WTC11 (cell line): Measurements from ENCODE around the gene ACOT9. TPM values are rescaled to one million over a fixed set of nuclear protein-coding genes. Genes with fewer than 3 reads are reported as not detected.

ENCODE experiments used
- ATAC-seq: fragments of 200-7000 bp; cut with Tn5 transposase; 2 replicates; pipeline ENCODE4 v1.10.0; 2021; ENCODE audit warnings: mild to moderate bottlenecking, moderate library complexity
- CTCF ChIA-PET: fragments of 300-600 bp; sonication (Branson Sonifier 250); formaldehyde crosslinking; loops from one replicate; lab custom pipeline; 2021; ENCODE audit warnings: antibody characterized with exemption; lab: Charles Lee
- POLR2A ChIA-PET: fragments of 350-600 bp; sonication (Branson Sonifier 250); formaldehyde crosslinking; loops from one replicate; lab custom pipeline; 2021; ENCODE audit warnings: antibody characterized with exemption; lab: Charles Lee
- DNase-seq: peaks from one replicate; pipeline ENCODE4 v3.0.0; 2021; ENCODE audit warnings: low spot score
- H3K27ac Mint-ChIP-seq: 2 replicates; pipeline ENCODE4 v1.8.0; 2021; ENCODE audit warnings: mixed read lengths
- H3K27me3 Mint-ChIP-seq: 2 replicates; pipeline ENCODE4 v1.8.0; 2021; ENCODE audit warnings: low read depth, mild to moderate bottlenecking, moderate library complexity, mixed read lengths
- H3K36me3 Mint-ChIP-seq: 2 replicates; pipeline ENCODE4 v1.8.0; 2021; ENCODE audit warnings: mixed read lengths
- H3K4me1 Mint-ChIP-seq: 2 replicates; pipeline ENCODE4 v1.8.0; 2022; ENCODE audit warnings: mixed read lengths
- H3K4me3 Mint-ChIP-seq: 2 replicates; pipeline ENCODE4 v1.8.0; 2021; ENCODE audit warnings: mild to moderate bottlenecking, moderate library complexity, mixed read lengths
- H3K9me3 Mint-ChIP-seq: 2 replicates; pipeline ENCODE4 v1.8.0; 2021; ENCODE audit warnings: mixed read lengths
- AR ChIP-seq: fragments of 250-450 bp; sonication (Bioruptor Pico); IDR thresholded peaks from 2 replicates; pipeline ENCODE4 v1.9.0; 2021; ENCODE audit warnings: mild to moderate bottlenecking
- ARID4B ChIP-seq: sonication (generic); formaldehyde crosslinking; IDR thresholded peaks from 2 replicates; pipeline ENCODE4 v1.8.0; 2023; ENCODE audit warnings: missing genetic modification reagents, mild to moderate bottlenecking, borderline replicate concordance
- ATF1 ChIP-seq: sonication (generic); formaldehyde crosslinking; IDR thresholded peaks from 2 replicates; pipeline ENCODE4 v1.8.1; 2023; ENCODE audit warnings: mild to moderate bottlenecking, moderate library complexity, missing genetic modification reagents
- GTF2I ChIP-seq: fragments of 250-450 bp; sonication (Bioruptor Pico); conservative IDR thresholded peaks from 2 replicates; pipeline ENCODE4 v1.4.0; 2021; ENCODE audit warnings: mild to moderate bottlenecking
- IRF2 ChIP-seq: sonication (generic); formaldehyde crosslinking; IDR thresholded peaks from 2 replicates; pipeline ENCODE4 v1.8.0; 2022; ENCODE audit warnings: low read depth, missing genetic modification reagents, borderline replicate concordance
- NR1H2 ChIP-seq: sonication (generic); formaldehyde crosslinking; IDR thresholded peaks from 2 replicates; pipeline ENCODE4 v1.9.0; 2021; ENCODE audit warnings: mild to moderate bottlenecking, moderate library complexity, missing genetic modification reagents
- PRDM15 ChIP-seq: sonication (generic); formaldehyde crosslinking; IDR thresholded peaks from 2 replicates; pipeline ENCODE4 v1.8.0; 2022; ENCODE audit warnings: missing genetic modification reagents
- SMAD3 ChIP-seq: sonication (generic); formaldehyde crosslinking; IDR thresholded peaks from 2 replicates; pipeline ENCODE4 v1.8.0; 2022; ENCODE audit warnings: missing genetic modification reagents, mild to moderate bottlenecking, borderline replicate concordance
- TP53 ChIP-seq: sonication (generic); formaldehyde crosslinking; IDR thresholded peaks from 2 replicates; pipeline ENCODE4 v1.8.1; 2023; ENCODE audit warnings: mild to moderate bottlenecking, missing genetic modification reagents
- USF2 ChIP-seq: sonication (generic); formaldehyde crosslinking; IDR thresholded peaks from 2 replicates; pipeline ENCODE4 v1.8.1; 2023; ENCODE audit warnings: mild to moderate bottlenecking, missing genetic modification reagents, moderate library complexity
- ZNF532 ChIP-seq: fragments of 250-450 bp; sonication (Bioruptor Pico); IDR thresholded peaks from 2 replicates; pipeline ENCODE4 v1.9.0; 2021; ENCODE audit warnings: mild to moderate bottlenecking, borderline replicate concordance
- total RNA-seq: library from RNA; stranded (reverse); gene quantifications from 3 replicates; pipeline ENCODE4 v1.2.3, GENCODE V29; 2021
- TF ChIP-seq, protein P1 (sequence below): sonication (generic); formaldehyde crosslinking; IDR thresholded peaks from 2 replicates; pipeline ENCODE4 v1.8.0; 2023; ENCODE audit warnings: mild to moderate bottlenecking, missing genetic modification reagents
- TF ChIP-seq, protein P2 (sequence below): sonication (generic); formaldehyde crosslinking; IDR thresholded peaks from 2 replicates; pipeline ENCODE4 v1.8.0; 2022; ENCODE audit warnings: mild to moderate bottlenecking, missing genetic modification reagents

The ACOT9 gene
- total RNA-seq, 1 experiment from 2014 or later, result 29.3 TPM

GRCh38 chrX:23787745-23788118, 44.7 kb upstream of the ACOT9 start:
- TF ChIP-seq GTF2I (CRISPR knock-in tag), result no peak
- no peak for TF ChIP-seq NR1H2 (CRISPR knock-in tag)
- TF ChIP-seq, protein P1, sequence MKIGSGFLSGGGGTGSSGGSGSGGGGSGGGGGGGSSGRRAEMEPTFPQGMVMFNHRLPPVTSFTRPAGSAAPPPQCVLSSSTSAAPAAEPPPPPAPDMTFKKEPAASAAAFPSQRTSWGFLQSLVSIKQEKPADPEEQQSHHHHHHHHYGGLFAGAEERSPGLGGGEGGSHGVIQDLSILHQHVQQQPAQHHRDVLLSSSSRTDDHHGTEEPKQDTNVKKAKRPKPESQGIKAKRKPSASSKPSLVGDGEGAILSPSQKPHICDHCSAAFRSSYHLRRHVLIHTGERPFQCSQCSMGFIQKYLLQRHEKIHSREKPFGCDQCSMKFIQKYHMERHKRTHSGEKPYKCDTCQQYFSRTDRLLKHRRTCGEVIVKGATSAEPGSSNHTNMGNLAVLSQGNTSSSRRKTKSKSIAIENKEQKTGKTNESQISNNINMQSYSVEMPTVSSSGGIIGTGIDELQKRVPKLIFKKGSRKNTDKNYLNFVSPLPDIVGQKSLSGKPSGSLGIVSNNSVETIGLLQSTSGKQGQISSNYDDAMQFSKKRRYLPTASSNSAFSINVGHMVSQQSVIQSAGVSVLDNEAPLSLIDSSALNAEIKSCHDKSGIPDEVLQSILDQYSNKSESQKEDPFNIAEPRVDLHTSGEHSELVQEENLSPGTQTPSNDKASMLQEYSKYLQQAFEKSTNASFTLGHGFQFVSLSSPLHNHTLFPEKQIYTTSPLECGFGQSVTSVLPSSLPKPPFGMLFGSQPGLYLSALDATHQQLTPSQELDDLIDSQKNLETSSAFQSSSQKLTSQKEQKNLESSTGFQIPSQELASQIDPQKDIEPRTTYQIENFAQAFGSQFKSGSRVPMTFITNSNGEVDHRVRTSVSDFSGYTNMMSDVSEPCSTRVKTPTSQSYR, result no peak
- TF ChIP-seq ATF1 (CRISPR knock-in tag), result no peak
- TF ChIP-seq, protein P2, sequence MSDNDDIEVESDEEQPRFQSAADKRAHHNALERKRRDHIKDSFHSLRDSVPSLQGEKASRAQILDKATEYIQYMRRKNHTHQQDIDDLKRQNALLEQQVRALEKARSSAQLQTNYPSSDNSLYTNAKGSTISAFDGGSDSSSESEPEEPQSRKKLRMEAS, result no peak
- no peak for TF ChIP-seq PRDM15 (CRISPR knock-in tag)
- TF ChIP-seq AR, result no peak
- TF ChIP-seq IRF2 (CRISPR knock-in tag), result no peak
- TF ChIP-seq TP53 (CRISPR knock-in tag), result no peak
- TF ChIP-seq SMAD3 (CRISPR knock-in tag), result no peak
- Mint-ChIP-seq H3K27ac (no peak overlapping the region), H3K9me3 (no peaks in the 10 kb centered on the region), H3K4me3 (no peak overlapping the region), H3K27me3 (no peaks in the 10 kb centered on the region; the same call in 1 of the 2 replicates), H3K4me1 (peaks cover 19% of the 10 kb centered on the region), H3K36me3 (peaks cover 24% of the 10 kb centered on the region)
- ChIA-PET POLR2A (no interaction called here), CTCF (no interaction called here)
- no peak for DNase-seq
- no peak for ATAC-seq

GRCh38 chrX:23786268-23786815, 43.3 kb upstream of the ACOT9 start:
- no peak overlapping the region for H3K4me3 Mint-ChIP-seq
- peaks cover 24% of the 10 kb centered on the region for H3K36me3 Mint-ChIP-seq
- H3K27me3 Mint-ChIP-seq, result no peaks in the 10 kb centered on the region; the same call in 1 of the 2 replicates
- POLR2A ChIA-PET, result no interaction called here
- no peaks in the 10 kb centered on the region for H3K9me3 Mint-ChIP-seq
- peaks cover 28% of the 10 kb centered on the region for H3K4me1 Mint-ChIP-seq
- H3K27ac Mint-ChIP-seq, result no peak overlapping the region
- DNase-seq (no peak), ATAC-seq (no peak)
- CTCF ChIA-PET, result no interaction called here
- no peak for TF ChIP-seq ZNF532 (CRISPR knock-in tag)
- TF ChIP-seq USF2, result no peak
- no peak for TF ChIP-seq ARID4B (CRISPR knock-in tag)
